Lung microvascular endothelial cell (primary cell): Measurements from ENCODE around the gene REEP3. TPM values are rescaled to one million over a fixed set of nuclear protein-coding genes. Genes with fewer than 3 reads are reported as not detected.
"Not testable (repeated sequence)": the region's sequence is repeated elsewhere in the genome, so short reads cannot be mapped to it uniquely, and the experiment has no call there.

Experiments used
- DNase-seq, 2 donors: peaks; one replicate each; pipeline versions ENCODE4 v3.0.0 to v3.0.0-alpha.2; 2010; ENCODE audit warnings: low read depth in 2 of 2
- total RNA-seq: library from RNA; depleted of rRNA; stranded (reverse); fragments of >200 nt; gene quantifications from 2 replicates; pipeline ENCODE4 v1.2.1, GENCODE V29; 2014

The REEP3 gene
- 38.1 and 66.1 TPM in 2 replicates for total RNA-seq

- DNase-seq = peak in 1 of 2 donors; percentile 82
Measured at GRCh38 chr10:63520500-63521415, at the start of gene REEP3. TSS of gene REEP3 (plus strand) at chr10:63521401. CDS start at chr10:63521546, 145 bp downstream.

- DNase-seq = no peak
Measured at GRCh38 chr10:63474488-63474887, 46.7 kb upstream of the REEP3 start.

GRCh38 chr10:63477927-63478326 is 43.3 kb upstream of the REEP3 start:
- DNase-seq = no peak

- no peak for DNase-seq
Measured at GRCh38 chr10:63478564-63478963, 42.6 kb upstream of the REEP3 start.

- no peak for DNase-seq
Measured at GRCh38 chr10:63480237-63480636, 41.0 kb upstream of the REEP3 start.

GRCh38 chr10:63481815-63482421 is 39.3 kb upstream of the REEP3 start:
- DNase-seq = peak in 1 of 2 donors; percentile 42

- peak in 1 of 2 donors; percentile 8 for DNase-seq
Measured at GRCh38 chr10:63483983-63484382, 37.2 kb upstream of the REEP3 start.

GRCh38 chr10:63487990-63488389 is 33.2 kb upstream of the REEP3 start:
- no peak for DNase-seq

GRCh38 chr10:63489838-63490237 is 31.4 kb upstream of the REEP3 start:
- no peak for DNase-seq

- peak; percentile 7 to 9 for DNase-seq
Measured at GRCh38 chr10:63491588-63492316, 29.4 kb upstream of the REEP3 start.

- DNase-seq = not testable (repeated sequence)
Measured at GRCh38 chr10:63492317-63492690, 28.9 kb upstream of the REEP3 start.

GRCh38 chr10:63493004-63493403 is 28.2 kb upstream of the REEP3 start:
- DNase-seq = no peak

- DNase-seq = no peak
Measured at GRCh38 chr10:63494951-63495350, 26.2 kb upstream of the REEP3 start.

- DNase-seq = no peak
Measured at GRCh38 chr10:63496561-63496960, 24.6 kb upstream of the REEP3 start.

GRCh38 chr10:63497321-63497720 is 23.9 kb upstream of the REEP3 start:
- no peak for DNase-seq

- no peak for DNase-seq
Measured at GRCh38 chr10:63498665-63499064, 22.5 kb upstream of the REEP3 start.

- not testable (repeated sequence) for DNase-seq
Measured at GRCh38 chr10:63500551-63500950, 20.6 kb upstream of the REEP3 start.

GRCh38 chr10:63501954-63502353 is 19.2 kb upstream of the REEP3 start:
- DNase-seq = no peak

- no peak for DNase-seq
Measured at GRCh38 chr10:63502832-63503231, 18.4 kb upstream of the REEP3 start.

- no peak for DNase-seq
Measured at GRCh38 chr10:63503395-63503794, 17.8 kb upstream of the REEP3 start.

- DNase-seq = no peak
Measured at GRCh38 chr10:63504145-63504881, 16.9 kb upstream of the REEP3 start.
